ENCODE measurements around the gene ANKMY1.

Gene ANKMY1

GRCh38 chr2:240603846-240604245, 46.1 kb upstream of the ANKMY1 start:
- peak; percentile 5 for DNase-seq
- H3K9me3 ChIP-seq (ENCODE audit: severe bottlenecking), result no peaks in the 10 kb centered on the region
- H3K27me3 ChIP-seq (ENCODE audit: insufficient read depth, low read depth, severe bottlenecking), result no peaks in the 10 kb centered on the region
- H3K4me3 ChIP-seq (ENCODE audit: low read depth, low read length), result no peak overlapping the region
- H3K36me3 ChIP-seq, result peaks cover 8% of the 10 kb centered on the region
- TF ChIP-seq CTCF (IDR thresholded peaks at IDR 0.05; ENCODE audit: low read depth, low read length), result no peak
- H3K27ac ChIP-seq, result no peak overlapping the region

GRCh38 chr2:240603081-240603835, 45.5 kb upstream of the ANKMY1 start:
- no peaks in the 10 kb centered on the region for H3K9me3 ChIP-seq (ENCODE audit: severe bottlenecking)
- no peaks in the 10 kb centered on the region for H3K27me3 ChIP-seq (ENCODE audit: insufficient read depth, low read depth, severe bottlenecking)
- no peak overlapping the region for H3K4me3 ChIP-seq (ENCODE audit: low read depth, low read length)
- no peak for TF ChIP-seq CTCF (IDR thresholded peaks at IDR 0.05; ENCODE audit: low read depth, low read length)
- H3K27ac ChIP-seq, result no peak overlapping the region
- DNase-seq, result peak; percentile 2
- peaks cover 10% of the 10 kb centered on the region for H3K36me3 ChIP-seq

DNA sequence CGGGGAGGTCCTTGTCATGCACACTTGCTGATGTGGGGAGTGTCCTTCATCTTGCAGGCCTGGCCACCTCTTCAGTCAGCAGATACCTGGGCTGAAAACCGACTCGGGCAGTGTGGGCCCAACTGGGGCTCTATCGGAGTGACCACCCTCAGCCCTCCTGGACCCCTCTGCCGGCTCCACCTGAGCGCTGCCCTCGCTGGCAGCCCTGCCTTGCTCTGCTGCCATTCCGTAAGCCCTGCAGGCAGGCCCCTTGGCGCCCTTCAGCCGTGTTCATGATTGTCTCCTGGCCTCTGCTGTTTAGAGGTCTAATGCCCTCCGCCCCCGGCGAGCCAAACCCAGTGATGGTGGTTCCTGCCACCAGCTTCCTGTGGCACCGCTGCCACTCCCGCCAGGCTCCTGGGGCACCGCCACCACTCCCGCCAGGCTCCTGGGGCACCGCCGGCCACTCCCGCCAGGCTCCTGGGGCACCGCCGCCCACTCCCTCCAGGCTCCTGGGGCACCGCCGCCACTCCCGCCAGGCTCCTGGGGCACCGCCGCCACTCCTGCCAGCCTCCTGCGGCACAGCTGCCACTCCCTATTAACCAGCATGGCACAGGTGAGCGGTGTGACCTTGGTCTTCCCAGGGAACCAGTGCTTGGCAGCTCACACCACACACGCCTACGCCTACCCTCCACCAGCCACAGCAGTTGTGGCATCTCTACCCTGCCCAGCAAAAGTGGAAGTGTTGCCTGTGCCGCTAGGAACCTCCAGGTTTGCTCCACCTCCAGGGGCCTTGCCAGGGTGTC, 44.7 kb upstream of the ANKMY1 start:
- TF ChIP-seq CTCF (IDR thresholded peaks at IDR 0.05; ENCODE audit: low read depth, low read length), result no peak
- peak; percentile 5 for DNase-seq
- Histone ChIP-seq H3K27ac (no peak overlapping the region), H3K36me3 (peaks cover 13% of the 10 kb centered on the region), H3K27me3 (ENCODE audit: insufficient read depth, low read depth, severe bottlenecking) (no peaks in the 10 kb centered on the region), H3K4me3 (ENCODE audit: low read depth, low read length) (no peak overlapping the region), H3K9me3 (ENCODE audit: severe bottlenecking) (no peaks in the 10 kb centered on the region)

DNA sequence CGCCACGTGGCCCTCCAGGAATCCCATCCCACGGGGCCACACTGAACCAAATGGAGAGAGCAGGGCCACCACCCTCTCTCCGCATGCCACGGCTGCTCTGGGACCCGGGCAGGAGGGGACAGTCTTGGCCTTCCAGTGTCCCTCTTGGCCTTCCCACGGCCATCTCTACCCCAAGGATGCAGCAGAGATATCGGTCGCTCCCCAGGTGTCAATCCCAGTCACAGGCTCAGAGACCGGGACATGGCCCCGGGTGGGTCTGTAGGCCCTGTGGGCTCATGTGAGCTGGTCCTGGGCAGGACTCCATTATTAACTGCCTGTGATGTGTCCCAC, 44.0 kb upstream of the ANKMY1 start:
- H3K36me3 ChIP-seq, result peaks cover 15% of the 10 kb centered on the region
- TF ChIP-seq CTCF (IDR thresholded peaks at IDR 0.05; ENCODE audit: low read depth, low read length), result no peak
- no peak overlapping the region for H3K27ac ChIP-seq
- H3K4me3 ChIP-seq (ENCODE audit: low read depth, low read length), result no peak overlapping the region
- H3K27me3 ChIP-seq (ENCODE audit: insufficient read depth, low read depth, severe bottlenecking), result no peaks in the 10 kb centered on the region
- peak; percentile 2 for DNase-seq
- H3K9me3 ChIP-seq (ENCODE audit: severe bottlenecking), result no peaks in the 10 kb centered on the region

GRCh38 chr2:240601061-240601830, 43.5 kb upstream of the ANKMY1 start:
- TF ChIP-seq CTCF (IDR thresholded peaks at IDR 0.05; ENCODE audit: low read depth, low read length), result no peak
- H3K36me3 ChIP-seq, result peaks cover 15% of the 10 kb centered on the region

More at GRCh38 chr2:240601061-240601830, 43.5 kb upstream of the ANKMY1 start:
- Histone ChIP-seq H3K4me3 (ENCODE audit: low read depth, low read length) (no peak overlapping the region), H3K27me3 (ENCODE audit: insufficient read depth, low read depth, severe bottlenecking) (no peaks in the 10 kb centered on the region), H3K9me3 (ENCODE audit: severe bottlenecking) (no peaks in the 10 kb centered on the region), H3K27ac (no peak overlapping the region)
- peak; percentile 3 for DNase-seq
